HL-60/S4 treated with phorbol 12-myristate 13-acetate at 8.2 ng/mL for 4 days and 3 days (cell line): ENCODE data around the gene GNE.

Source experiments
- in situ Hi-C: fragments of 300-500 bp; cut with MboI; formaldehyde crosslinking; loops from 2 replicates; pipeline ENCODE4 v1.15.0; 2022; ENCODE audit warnings: low sequenced_read_pairs

GNE gene

GRCh38 chr9:36169708-36170107 lies 88.5 kb downstream of the GNE start:
- in situ Hi-C loops, result loop anchor here (10.0 kb wide), 1 partner anchor 65 kb away; no protein-coding TSS in a partner anchor

- in situ Hi-C loops, result loop anchor here (10.0 kb wide), 1 partner anchor 64 kb away; no protein-coding TSS in a partner anchor
Measured at GRCh38 chr9:36169166-36169565, 89.1 kb downstream of the GNE start, which contains the start of gene CCIN. Gene CCIN (plus strand): TSS chr9:36169388. CDS start chr9:36169503, 115 bp downstream.

GRCh38 chr9:36166168-36166927 lies 91.9 kb downstream of the GNE start:
- in situ Hi-C loops, result loop anchor here (10.0 kb wide), 1 partner anchor 62 kb away; no protein-coding TSS in a partner anchor

- in situ Hi-C loops, result loop anchor here (10.0 kb wide), 1 partner anchor 61 kb away; no protein-coding TSS in a partner anchor
Measured at GRCh38 chr9:36165826-36166167, 92.5 kb downstream of the GNE start.

GRCh38 chr9:36164989-36165388 lies 93.3 kb downstream of the GNE start:
- in situ Hi-C loops, result loop anchor here (10.0 kb wide), 1 partner anchor 60 kb away; no protein-coding TSS in a partner anchor
